Skeletal muscle cell (primary cell): ENCODE data around the gene NUTM1.
"Not testable (repeated sequence)": the region's sequence is repeated elsewhere in the genome, so short reads cannot be mapped to it uniquely, and the experiment has no call there.

ENCODE experiments used
- DNase-seq: peaks from one replicate; pipeline ENCODE4 v3.0.0-alpha.2; 2010; ENCODE audit warnings: low read depth
- H3K4me3 ChIP-seq: 2 replicates; pipeline ENCODE4 v1.5.1; 2011; ENCODE audit warnings: low read depth, mild to moderate bottlenecking, control low read depth, low read length, moderate library complexity

NUTM1 gene

GRCh38 chr15:34392981-34393380, 49.9 kb downstream of the NUTM1 start:
- not testable (repeated sequence) for DNase-seq, H3K4me3 ChIP-seq

DNA sequence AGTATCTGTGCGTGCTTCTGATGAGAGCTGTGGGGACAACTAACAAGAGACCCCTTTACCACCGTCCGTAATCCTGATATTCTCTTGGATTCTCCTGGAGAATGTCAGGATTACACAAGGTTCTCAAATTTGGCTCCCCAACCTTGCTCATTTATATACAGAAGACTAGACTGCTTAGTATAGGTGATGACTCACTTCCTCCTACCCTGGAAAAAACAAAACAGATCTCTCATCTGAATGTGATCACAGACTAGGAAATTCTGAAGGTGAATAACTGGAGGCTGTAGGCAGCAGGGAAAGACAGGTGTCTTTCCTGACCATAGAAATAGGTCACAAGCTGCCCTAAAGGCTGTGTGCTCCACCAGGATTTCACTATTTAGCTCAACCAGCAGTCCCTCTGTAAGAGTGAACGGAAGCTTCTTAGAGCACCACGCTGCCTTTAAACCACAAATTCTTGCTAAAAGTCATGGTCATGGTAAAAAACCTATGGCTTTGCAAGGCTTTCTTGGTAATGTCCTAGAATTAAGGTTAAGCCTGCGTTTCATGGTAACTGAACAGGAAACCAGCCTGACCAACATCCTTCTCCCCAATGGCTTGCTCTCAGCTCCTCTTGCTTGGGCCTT, 54.6 kb downstream of the NUTM1 start:
- H3K4me3 ChIP-seq, DNase-seq: not testable (repeated sequence)

DNA sequence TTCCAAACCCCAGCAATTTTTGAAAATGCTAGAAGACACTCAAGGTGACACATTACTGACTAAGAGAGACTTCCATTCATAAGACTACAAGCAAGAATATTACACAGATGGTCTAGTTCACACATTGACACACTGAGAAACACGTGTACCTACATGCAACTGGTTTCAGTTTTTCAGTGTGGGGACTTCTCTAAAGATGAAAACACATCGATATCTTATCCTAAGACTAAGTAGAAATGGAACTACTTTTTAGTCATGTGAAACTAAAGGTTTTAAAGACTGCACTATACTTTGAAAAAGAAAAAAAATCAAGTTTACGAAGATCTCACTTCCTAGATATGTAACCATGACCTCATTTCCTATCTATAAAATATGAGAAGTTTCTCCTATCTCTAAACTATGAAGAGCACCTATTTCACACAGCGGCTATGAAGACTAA, 60.1 kb downstream of the NUTM1 start:
- not testable (repeated sequence) for DNase-seq, H3K4me3 ChIP-seq

- H3K4me3 ChIP-seq, result not testable (repeated sequence)
Measured at GRCh38 chr15:34403899-34404298, 60.8 kb downstream of the NUTM1 start.

More at GRCh38 chr15:34403899-34404298, 60.8 kb downstream of the NUTM1 start:
- DNase-seq, result not testable (repeated sequence)
